ENCODE data around the gene ALKBH4.
"Not testable (repeated sequence)": the region's sequence is repeated elsewhere in the genome, so short reads cannot be mapped to it uniquely, and the experiment has no call there.

The ALKBH4 gene

GRCh38 chr7:102424787-102425218 lies 39.9 kb downstream of the ALKBH4 start:
- no peak for DNase-seq

GRCh38 chr7:102424129-102424551 lies 40.5 kb downstream of the ALKBH4 start:
- no peak for DNase-seq

- no peak for DNase-seq
Measured at GRCh38 chr7:102421706-102422240, 42.9 kb downstream of the ALKBH4 start.

- no peak for DNase-seq
Measured at GRCh38 chr7:102418592-102418991, 46.1 kb downstream of the ALKBH4 start.

- DNase-seq: no peak
Measured at GRCh38 chr7:102417105-102417504, 47.6 kb downstream of the ALKBH4 start.

- DNase-seq: no peak
Measured at GRCh38 chr7:102416406-102416805, 48.3 kb downstream of the ALKBH4 start.

- DNase-seq: no peak
Measured at GRCh38 chr7:102415685-102416225, 48.9 kb downstream of the ALKBH4 start.

GRCh38 chr7:102413611-102414010 lies 51.1 kb downstream of the ALKBH4 start:
- DNase-seq: no peak

- no peak for DNase-seq
Measured at GRCh38 chr7:102413091-102413490, 51.6 kb downstream of the ALKBH4 start.

GRCh38 chr7:102412548-102412947 lies 52.1 kb downstream of the ALKBH4 start:
- DNase-seq: peak; percentile 15

- no peak for DNase-seq
Measured at GRCh38 chr7:102410918-102411317, 53.7 kb downstream of the ALKBH4 start.

GRCh38 chr7:102410123-102410522 lies 54.5 kb downstream of the ALKBH4 start:
- DNase-seq: no peak

- no peak for DNase-seq
Measured at GRCh38 chr7:102409340-102409739, 55.3 kb downstream of the ALKBH4 start.

- not testable (repeated sequence) for DNase-seq
Measured at GRCh38 chr7:102408530-102408929, 56.1 kb downstream of the ALKBH4 start.

- no peak for DNase-seq
Measured at GRCh38 chr7:102407910-102408309, 56.8 kb downstream of the ALKBH4 start.
